Kidney capillary endothelial cell (primary cell): Measurements from ENCODE around the gene C6orf136.
"Not testable (repeated sequence)": the region's sequence is repeated elsewhere in the genome, so short reads cannot be mapped to it uniquely, and the experiment has no call there.

ENCODE experiments used
- DNase-seq: peaks from one replicate; pipeline ENCODE4 v3.0.0-alpha.2; 2018; ENCODE audit warnings: low spot score

C6orf136 gene

GRCh38 chr6:30657922-30658321 lies 11.0 kb downstream of the C6orf136 start:
- not testable (repeated sequence) for DNase-seq

- DNase-seq: no peak
These were observed 18.2 kb downstream of the C6orf136 start for GRCh38 chr6:30664994-30665767.

- DNase-seq: not testable (repeated sequence)
These were observed 19.4 kb downstream of the C6orf136 start for GRCh38 chr6:30666300-30666699.

DNA sequence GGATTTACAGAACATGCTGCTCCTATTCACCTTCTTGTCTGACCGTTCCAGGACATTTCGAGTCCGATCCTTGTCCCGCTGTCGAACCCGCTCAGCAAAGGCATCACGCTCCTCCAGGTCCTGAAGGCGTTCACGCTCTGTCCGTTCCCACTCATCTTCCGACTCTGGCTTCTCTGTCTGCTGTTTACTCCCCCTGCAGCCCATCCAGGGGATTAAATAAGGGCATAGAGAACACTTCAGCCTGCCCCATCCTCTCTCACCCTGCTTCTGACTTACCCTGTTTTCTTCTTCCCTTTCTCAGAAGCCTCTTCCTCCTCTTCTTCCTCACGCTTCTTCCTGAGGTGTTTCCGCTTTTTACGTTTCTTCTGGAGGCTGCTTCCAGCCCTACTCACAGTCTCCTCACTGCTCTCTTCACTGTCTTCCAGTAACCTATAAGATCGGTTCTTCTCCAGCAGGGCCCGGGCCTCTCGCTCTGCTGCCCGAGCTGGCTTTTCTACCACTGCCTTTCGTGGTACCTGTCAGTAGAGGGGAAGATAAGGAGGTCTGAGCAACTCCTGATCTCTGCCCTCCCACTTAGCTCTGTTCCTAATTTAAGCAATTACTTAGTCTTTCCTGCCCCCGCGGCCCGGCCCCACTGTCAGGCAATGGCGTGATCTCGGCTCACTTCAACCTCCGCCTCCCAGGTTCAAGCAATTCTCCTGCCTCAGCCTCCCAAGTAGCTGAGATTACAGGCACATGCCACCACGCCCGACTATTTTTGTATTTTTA lies 24.0 kb downstream of the C6orf136 start:
- DNase-seq: no peak

DNA sequence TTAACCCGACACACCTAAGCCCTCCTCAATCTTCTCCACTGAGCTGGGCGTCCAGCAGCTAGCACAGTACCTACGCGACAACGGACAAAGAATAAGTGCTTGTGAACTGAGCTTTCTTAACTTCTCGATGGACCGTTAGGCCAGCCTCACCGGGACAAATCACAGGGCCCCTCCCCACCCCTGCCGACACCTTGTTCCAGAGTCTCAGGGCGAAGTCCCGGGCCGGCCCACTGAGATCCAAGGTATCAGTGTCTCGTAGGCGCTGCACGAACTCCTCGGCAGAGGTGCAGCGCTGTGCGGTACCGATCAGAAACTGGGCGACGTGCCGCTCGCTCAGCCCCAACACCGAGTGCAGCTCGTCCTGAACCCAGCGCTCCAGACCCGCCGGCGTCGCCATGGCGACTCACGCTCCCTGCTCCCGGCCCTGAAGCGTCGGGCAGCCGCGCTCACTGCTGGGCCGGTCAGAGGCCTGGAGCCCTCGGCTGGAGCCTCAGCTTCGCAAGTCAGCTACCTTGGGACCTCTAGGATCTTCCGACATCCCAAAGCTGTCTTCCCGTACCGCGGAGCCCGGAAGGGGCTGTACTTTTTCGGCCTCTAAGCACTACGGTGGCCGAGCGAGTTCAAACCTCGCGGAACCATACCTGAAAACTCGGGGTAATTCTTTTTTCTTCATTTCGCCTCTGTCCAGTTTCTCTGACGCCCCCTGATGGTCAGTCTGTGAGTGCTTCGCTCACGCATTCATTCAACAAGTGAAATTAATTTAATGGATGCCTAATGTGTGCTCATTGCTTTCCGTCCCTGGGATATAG lies 25.7 kb downstream of the C6orf136 start, which contains the start of gene DHX16:
Gene DHX16 (minus strand): TSS at position 562 of the 809 bp plus-strand sequence. CDS start 165 bp downstream, at position 397.
- DNase-seq: peak; percentile 98

- no peak for DNase-seq
These were observed 29.8 kb downstream of the C6orf136 start for GRCh38 chr6:30676660-30677285.

- DNase-seq: no peak
These were observed 32.2 kb downstream of the C6orf136 start for GRCh38 chr6:30678964-30679726.

GRCh38 chr6:30679765-30680535 lies 33.0 kb downstream of the C6orf136 start:
- no peak for DNase-seq

GRCh38 chr6:30681766-30682142 lies 34.8 kb downstream of the C6orf136 start:
- DNase-seq: no peak

GRCh38 chr6:30682143-30683117 lies 35.5 kb downstream of the C6orf136 start:
- peak; percentile 98 for DNase-seq

GRCh38 chr6:30683183-30683979 lies 36.4 kb downstream of the C6orf136 start:
- DNase-seq: no peak

DNA sequence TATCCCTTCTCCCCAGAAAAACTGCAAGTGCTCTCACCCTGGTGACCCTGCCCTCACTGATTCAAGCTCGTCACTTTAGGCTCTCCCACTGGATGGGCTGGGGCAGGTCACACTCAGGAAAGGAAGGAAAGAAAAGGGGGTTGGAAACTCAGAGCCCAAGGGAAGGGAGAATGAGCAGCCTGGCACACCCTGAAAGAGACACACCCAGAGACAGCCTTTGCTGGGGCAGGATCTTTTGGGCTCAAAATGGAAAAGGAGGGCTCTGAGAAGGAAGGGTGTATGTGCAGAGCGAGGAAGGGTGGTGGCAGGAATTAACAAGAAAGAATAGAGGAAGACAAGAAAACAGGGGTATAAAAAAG lies 37.0 kb downstream of the C6orf136 start:
- DNase-seq: no peak

DNA sequence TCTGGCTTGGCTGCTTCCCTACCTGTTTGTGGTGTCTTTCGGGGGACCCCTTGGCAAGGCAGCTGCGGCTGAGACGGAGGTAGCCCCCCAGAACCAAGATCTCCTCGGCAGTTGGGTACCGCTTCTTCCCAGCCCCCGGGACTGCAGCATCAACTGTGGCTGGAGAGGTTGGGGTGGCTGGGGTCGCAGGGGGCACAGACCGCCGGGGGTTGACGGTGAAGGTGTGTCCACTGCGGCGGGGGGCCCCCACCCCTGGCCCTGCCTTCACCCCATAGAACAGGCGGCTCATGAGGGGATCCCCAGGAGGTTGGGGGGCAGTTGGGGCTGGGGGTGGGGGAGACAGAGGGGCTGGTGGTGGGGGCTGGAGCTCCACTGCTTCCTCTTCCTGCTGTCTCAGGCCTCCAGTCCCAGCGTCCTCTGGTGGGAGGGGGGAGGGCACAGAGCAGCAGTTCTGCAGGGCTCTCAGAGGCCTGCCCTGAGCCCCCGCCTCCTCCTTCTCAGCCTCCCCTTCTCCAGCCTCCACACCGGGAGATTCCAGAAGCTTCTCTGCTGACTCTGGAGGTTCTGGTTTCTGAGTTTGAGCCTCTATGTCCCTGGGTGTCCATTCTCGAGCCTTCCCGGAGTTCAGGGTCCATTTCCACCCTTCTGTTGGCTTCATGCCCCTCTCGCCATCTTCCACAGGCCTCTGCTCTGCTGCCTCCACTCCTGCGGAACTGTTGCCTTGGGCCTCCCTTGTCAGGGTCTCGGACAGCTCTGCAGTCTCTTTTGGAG lies 37.6 kb downstream of the C6orf136 start:
- no peak for DNase-seq

DNA sequence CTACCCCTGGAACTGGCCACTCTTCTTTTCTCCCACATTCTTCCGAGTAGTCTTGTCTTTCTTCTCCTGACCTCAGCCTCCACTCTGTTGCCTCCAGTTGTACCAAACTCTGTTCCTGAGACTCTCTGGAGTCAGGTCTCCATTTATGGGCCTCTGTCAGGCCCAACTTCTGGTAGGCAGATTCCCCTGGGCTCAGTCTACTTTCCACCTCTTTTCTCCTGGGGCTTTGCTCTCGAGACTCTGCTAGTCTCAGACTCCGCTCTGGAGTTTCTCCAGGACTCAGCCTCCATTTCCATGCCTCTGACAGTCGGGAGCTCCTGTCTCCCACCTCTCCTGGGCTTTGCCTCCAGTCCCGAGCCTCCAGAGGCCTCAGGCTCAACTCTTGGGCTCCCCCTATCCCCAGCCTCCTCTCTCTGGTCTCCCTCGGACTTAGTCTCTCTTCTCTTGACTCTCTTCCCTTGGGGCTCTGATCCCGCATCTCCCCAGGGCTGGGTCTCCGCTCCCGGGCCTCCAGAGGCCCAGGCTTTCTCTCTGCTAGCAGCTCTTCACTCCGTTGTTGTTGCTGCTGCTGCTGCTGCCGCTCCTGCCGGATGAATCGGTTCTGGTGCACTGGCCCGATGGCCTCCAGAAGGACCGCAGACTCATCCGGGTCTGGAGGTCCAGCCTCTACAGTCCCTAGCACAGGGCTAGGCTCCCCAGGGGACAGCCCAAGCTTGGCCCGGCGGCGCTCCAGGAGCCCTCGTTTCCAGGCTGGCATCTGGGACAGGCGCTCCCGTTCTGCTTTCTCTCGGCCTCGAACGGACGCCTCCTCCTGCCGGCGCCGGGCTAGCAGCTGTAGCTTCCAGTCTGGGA lies 38.5 kb downstream of the C6orf136 start:
- no peak for DNase-seq

GRCh38 chr6:30686009-30686907 lies 39.3 kb downstream of the C6orf136 start, which contains the start of gene PPP1R18:
PPP1R18 (minus strand) TSS chr6:30686645; CDS start chr6:30686018, 627 bp downstream.
- DNase-seq: no peak
